H9 (cell line): ENCODE data around the gene FOXD2. TPM values are rescaled to one million over a fixed set of nuclear protein-coding genes. Genes with fewer than 3 reads are reported as not detected.

Experiments
- DNase-seq: peaks from one replicate; pipeline ENCODE4 v3.0.0-alpha.2; 2017
- H2AFZ ChIP-seq: one replicate; pipeline ENCODE4 v1.6.1; 2013; ENCODE audit warnings: mild to moderate bottlenecking, low read length, control low read depth, moderate library complexity
- H2AK5ac ChIP-seq: 2 replicates; pipeline ENCODE4 v1.6.1; 2013; ENCODE audit warnings: low read length, control low read depth, mixed read lengths; ENCODE audit not compliant: insufficient read length
- H2BK120ac ChIP-seq: one replicate; pipeline ENCODE4 v1.6.1; 2013; ENCODE audit warnings: low read depth, mild to moderate bottlenecking, low read length, control low read depth, inconsistent platforms; ENCODE audit not compliant: poor library complexity, severe bottlenecking
- H2BK12ac ChIP-seq: 2 replicates; pipeline ENCODE4 v1.6.1; 2013; ENCODE audit warnings: low read length, control low read depth, mixed read lengths, low read depth; ENCODE audit not compliant: insufficient read length
- H2BK15ac ChIP-seq: 2 replicates; pipeline ENCODE4 v1.6.1; 2013; ENCODE audit warnings: low read depth, low read length, control low read depth
- H2BK20ac ChIP-seq: one replicate; pipeline ENCODE4 v1.6.1; 2013; ENCODE audit warnings: low read depth, mild to moderate bottlenecking, low read length, control low read depth, inconsistent platforms; ENCODE audit not compliant: poor library complexity, severe bottlenecking
- H2BK5ac ChIP-seq: 2 replicates; pipeline ENCODE4 v1.6.1; 2013; ENCODE audit warnings: low read length, control low read depth, mixed read lengths; ENCODE audit not compliant: insufficient read length
- H3K14ac ChIP-seq: 2 replicates; pipeline ENCODE4 v1.6.1; 2013; ENCODE audit warnings: low read length, control low read depth; ENCODE audit not compliant: insufficient read depth
- H3K18ac ChIP-seq: 2 replicates; pipeline ENCODE4 v1.6.1; 2013; ENCODE audit warnings: low read depth, mild to moderate bottlenecking, mixed read lengths, low read length, control low read depth; ENCODE audit not compliant: insufficient read length
- H3K23ac ChIP-seq: 2 replicates; pipeline ENCODE4 v1.6.1; 2013; ENCODE audit warnings: low read length, control low read depth, mixed read lengths, low read depth; ENCODE audit not compliant: insufficient read length
- H3K23me2 ChIP-seq: 2 replicates; pipeline ENCODE4 v1.6.1; 2013; ENCODE audit warnings: low read depth, mild to moderate bottlenecking, mixed read lengths, low read length, control low read depth; ENCODE audit not compliant: insufficient read length, poor library complexity, severe bottlenecking
- H3K27ac ChIP-seq: 2 replicates; pipeline ENCODE4 v1.5.1; 2013; ENCODE audit warnings: low read length, control low read depth, mixed read lengths, low read depth; ENCODE audit not compliant: insufficient read length
- H3K27me3 ChIP-seq: 2 replicates; pipeline ENCODE4 v1.6.1; 2013; ENCODE audit warnings: low read length, control low read depth, inconsistent platforms; ENCODE audit not compliant: insufficient read depth
- H3K4ac ChIP-seq: 2 replicates; pipeline ENCODE4 v1.6.1; 2013; ENCODE audit warnings: low read depth, mild to moderate bottlenecking, control low read depth, inconsistent platforms, low read length, moderate library complexity
- H3K4me1 ChIP-seq: 2 replicates; pipeline ENCODE4 v1.6.1; 2013; ENCODE audit warnings: low read length, control low read depth, inconsistent platforms; ENCODE audit not compliant: insufficient read depth
- H3K4me2 ChIP-seq: 2 replicates; pipeline ENCODE4 v1.6.1; 2013; ENCODE audit warnings: low read length, control low read depth, mixed read lengths; ENCODE audit not compliant: insufficient read length, insufficient read depth
- H3K56ac ChIP-seq: 2 replicates; pipeline ENCODE4 v1.6.1; 2013; ENCODE audit warnings: low read depth, mild to moderate bottlenecking, mixed read lengths, low read length, control low read depth; ENCODE audit not compliant: insufficient read length
- H3K79me1 ChIP-seq: 2 replicates; pipeline ENCODE4 v1.6.1; 2013; ENCODE audit warnings: low read depth, mild to moderate bottlenecking, moderate library complexity, low read length, control low read depth, inconsistent platforms; ENCODE audit not compliant: insufficient read depth, poor library complexity, severe bottlenecking
- H3K79me2 ChIP-seq: 2 replicates; pipeline ENCODE4 v1.6.1; 2013; ENCODE audit warnings: low read length, control low read depth, inconsistent platforms; ENCODE audit not compliant: insufficient read depth
- H3K9ac ChIP-seq: 2 replicates; pipeline ENCODE4 v1.6.1; 2013; ENCODE audit warnings: low read length, control low read depth, mixed read lengths; ENCODE audit not compliant: insufficient read length; ENCODE audit errors: extremely low read depth
- H3K9me3 ChIP-seq: one replicate; pipeline ENCODE4 v1.6.1; 2013; ENCODE audit warnings: low read depth, low read length, inconsistent platforms; ENCODE audit not compliant: control insufficient read depth
- H3T11ph ChIP-seq: one replicate; pipeline ENCODE4 v1.6.1; 2013; ENCODE audit warnings: mild to moderate bottlenecking, low read length, control low read depth, inconsistent platforms
- H4K20me1 ChIP-seq: one replicate; pipeline ENCODE4 v1.6.1; 2013; ENCODE audit not compliant: control insufficient read depth, insufficient read length, insufficient read depth
- H4K5ac ChIP-seq: 2 replicates; pipeline ENCODE4 v1.6.1; 2013; ENCODE audit warnings: low read depth, mild to moderate bottlenecking, mixed read lengths, low read length, control low read depth; ENCODE audit not compliant: insufficient read length
- H4K8ac ChIP-seq: replicated peaks from 2 replicates; pipeline ENCODE4 v1.6.1; 2013; ENCODE audit warnings: low read length, control low read depth, mixed read lengths, low read depth; ENCODE audit not compliant: insufficient read length
- H4K91ac ChIP-seq: 2 replicates; pipeline ENCODE4 v1.6.1; 2013; ENCODE audit warnings: low read depth, mild to moderate bottlenecking, moderate library complexity, mixed read lengths, low read length, control low read depth; ENCODE audit not compliant: insufficient read length
- H3K27ac Mint-ChIP-seq, 3 experiments: 2 replicates in 2 of 3; 3 replicates in 1 of 3; pipeline ENCODE4 v1.8.0; 2020 to 2021; ENCODE audit warnings: mixed read lengths in 3 of 3, mild to moderate bottlenecking in 1 of 3, moderate library complexity in 1 of 3
- H3K27me3 Mint-ChIP-seq: 2 replicates; pipeline ENCODE4 v1.8.0; 2021; ENCODE audit warnings: low read depth, mild to moderate bottlenecking, moderate library complexity, mixed read lengths
- H3K36me3 Mint-ChIP-seq, 3 experiments: 2 replicates in 2 of 3; 3 replicates in 1 of 3; pipeline ENCODE4 v1.8.0; 2020 to 2021; ENCODE audit warnings: low read depth in 3 of 3, mixed read lengths in 3 of 3; ENCODE audit not compliant: insufficient read depth in 1 of 3
- H3K4me1 Mint-ChIP-seq, 2 experiments: 2 replicates each; pipeline ENCODE4 v1.8.0; 2020; ENCODE audit warnings: mixed read lengths in 2 of 2
- H3K4me3 Mint-ChIP-seq, 2 experiments: 2 replicates in 1 of 2; 3 replicates in 1 of 2; pipeline ENCODE4 v1.8.0; 2020 to 2021; ENCODE audit warnings: mild to moderate bottlenecking in 2 of 2, mixed read lengths in 2 of 2, moderate library complexity in 1 of 2
- H3K9me3 Mint-ChIP-seq, 2 experiments: 2 replicates in 1 of 2; 3 replicates in 1 of 2; pipeline ENCODE4 v1.8.0; 2020; ENCODE audit warnings: mild to moderate bottlenecking in 2 of 2, mixed read lengths in 2 of 2, moderate library complexity in 1 of 2
- WGBS: extraction: QIAGEN DNeasy Blood & Tissue Kit; methylation state at CpG from one replicate; pipeline ENCODE4 v1.1.7; 2013; ENCODE audit warnings: missing lambda C conversion rate, low lambda C conversion rate, mixed read lengths; ENCODE audit not compliant: insufficient read length; ENCODE audit errors: extremely low coverage; 5-methylcytosine and 5-hydroxymethylcytosine counted together
- total RNA-seq: library from RNA; stranded (reverse); gene quantifications from 2 replicates; pipeline ENCODE4 v1.2.1, GENCODE V29; 2021
- TF ChIP-seq, protein P1 (sequence below): fragments of 200-600 bp; sonication (generic); conservative IDR thresholded peaks from 3 replicates; pipeline ENCODE4 v1.8.0; 2021; ENCODE audit warnings: antibody characterized with exemption, mild to moderate bottlenecking

The FOXD2 gene
- total RNA-seq, 1 experiment from 2014 or later = not detected

DNA sequence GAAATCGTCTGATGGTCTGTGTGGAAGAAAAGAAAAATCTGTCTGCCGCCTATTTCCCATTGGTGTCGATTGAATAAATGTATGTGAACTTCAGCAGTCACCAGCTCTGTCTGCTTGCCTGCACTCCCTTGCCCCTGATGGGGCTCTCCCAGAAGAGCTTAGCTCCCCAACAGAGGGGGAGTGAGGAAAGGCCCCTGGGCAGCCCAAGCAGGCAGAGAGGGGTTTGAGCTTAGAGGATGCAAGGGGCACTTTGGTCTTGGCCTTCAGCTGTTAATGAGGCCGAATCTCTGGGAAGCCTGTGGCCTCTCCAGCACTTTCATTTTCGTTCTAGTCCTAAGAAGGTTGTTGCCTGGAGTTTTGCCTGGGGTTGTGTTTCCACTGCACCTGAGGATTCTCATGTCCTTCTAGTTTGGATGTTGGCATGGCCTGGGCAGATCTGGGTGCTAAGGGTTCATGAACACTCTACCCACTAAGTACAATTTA is 2.8 kb downstream of the FOXD2 start:
- peaks cover 0 to 10% of the 10 kb centered on the region in 2 experiments; a peak in 1 of 5 replicates for H3K9me3 Mint-ChIP-seq
- no peaks in the 10 kb centered on the region for H4K20me1 ChIP-seq
- no peak overlapping the region for H3K4me2 ChIP-seq
- no peaks in the 10 kb centered on the region for H3K36me3 Mint-ChIP-seq
- no peak overlapping the region for H2AFZ ChIP-seq
- H2BK20ac ChIP-seq = no peak overlapping the region
- no peak overlapping the region for H3K18ac ChIP-seq
- peaks cover 14 to 29% of the 10 kb centered on the region in 2 experiments for H3K4me1 Mint-ChIP-seq
- no peak overlapping the region for H4K5ac ChIP-seq
- H3K23me2 ChIP-seq = peaks cover 16% of the 10 kb centered on the region
- H3K9me3 ChIP-seq = no peaks in the 10 kb centered on the region
- no peak overlapping the region for H4K91ac ChIP-seq
- no CpG with 5 or more reads among the region's 5 CpGs for WGBS
- no peak overlapping the region for H3K27ac ChIP-seq
- DNase-seq = peak; percentile 45
- peaks cover 23% of the 10 kb centered on the region for H3K27me3 Mint-ChIP-seq
- no peak overlapping the region for H2BK120ac ChIP-seq
- no peak overlapping the region for H3K56ac ChIP-seq
- no peaks in the 10 kb centered on the region for H3K79me2 ChIP-seq
- no peak overlapping the region for H3K4me3 Mint-ChIP-seq
- 0 out of 2 replicates have a peak overlapping the region, but pooled peaks have one; percentile 71 for H2BK15ac ChIP-seq
- H3K4me1 ChIP-seq = peaks cover 3% of the 10 kb centered on the region; the same call in 1 of the 2 replicates
- H2BK5ac ChIP-seq = no peak overlapping the region
- no peak overlapping the region for H3K9ac ChIP-seq
- H3K27ac Mint-ChIP-seq = no peak overlapping the region
- H3K14ac ChIP-seq = no peak overlapping the region
- H3T11ph ChIP-seq = no peak overlapping the region
- no peak overlapping the region for H3K4ac ChIP-seq
- TF ChIP-seq, protein P1, sequence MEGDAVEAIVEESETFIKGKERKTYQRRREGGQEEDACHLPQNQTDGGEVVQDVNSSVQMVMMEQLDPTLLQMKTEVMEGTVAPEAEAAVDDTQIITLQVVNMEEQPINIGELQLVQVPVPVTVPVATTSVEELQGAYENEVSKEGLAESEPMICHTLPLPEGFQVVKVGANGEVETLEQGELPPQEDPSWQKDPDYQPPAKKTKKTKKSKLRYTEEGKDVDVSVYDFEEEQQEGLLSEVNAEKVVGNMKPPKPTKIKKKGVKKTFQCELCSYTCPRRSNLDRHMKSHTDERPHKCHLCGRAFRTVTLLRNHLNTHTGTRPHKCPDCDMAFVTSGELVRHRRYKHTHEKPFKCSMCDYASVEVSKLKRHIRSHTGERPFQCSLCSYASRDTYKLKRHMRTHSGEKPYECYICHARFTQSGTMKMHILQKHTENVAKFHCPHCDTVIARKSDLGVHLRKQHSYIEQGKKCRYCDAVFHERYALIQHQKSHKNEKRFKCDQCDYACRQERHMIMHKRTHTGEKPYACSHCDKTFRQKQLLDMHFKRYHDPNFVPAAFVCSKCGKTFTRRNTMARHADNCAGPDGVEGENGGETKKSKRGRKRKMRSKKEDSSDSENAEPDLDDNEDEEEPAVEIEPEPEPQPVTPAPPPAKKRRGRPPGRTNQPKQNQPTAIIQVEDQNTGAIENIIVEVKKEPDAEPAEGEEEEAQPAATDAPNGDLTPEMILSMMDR = no peak
- H3K23ac ChIP-seq = no peak overlapping the region
- no peaks in the 10 kb centered on the region for H3K79me1 ChIP-seq
- no peak overlapping the region for H2BK12ac ChIP-seq
- no peak overlapping the region for H2AK5ac ChIP-seq
- peaks cover 86% of the 10 kb centered on the region for H3K27me3 ChIP-seq
- no peak overlapping the region for H4K8ac ChIP-seq
